AG04449 (cell line): Measurements from ENCODE around the gene TOMM5.

Source experiments
- CTCF ChIA-PET: fragments of 350-600 bp; formaldehyde crosslinking; extraction: SDS; loops from one replicate; lab custom pipeline; 2021; ENCODE audit warnings: antibody characterized with exemption; lab: Yijun Ruan, JAX
- POLR2A ChIA-PET: fragments of 400-600, 350-600 bp; formaldehyde crosslinking; extraction: SDS; loops from one replicate; lab custom pipeline; 2020; ENCODE audit warnings: antibody characterized with exemption, inconsistent platforms; lab: Yijun Ruan, JAX
- DNase-seq: peaks from one replicate; pipeline ENCODE4 v3.0.0-alpha.2; 2010; ENCODE audit warnings: low read depth, low spot score
- H3K4me3 ChIP-seq: 2 replicates; pipeline ENCODE4 v1.5.1; 2011; ENCODE audit warnings: low read depth, mild to moderate bottlenecking, control low read depth, low read length
- TF ChIP-seq, protein P1 (sequence below): IDR thresholded peaks from one replicate; pipeline ENCODE4 v1.5.1; 2011; ENCODE audit warnings: mild to moderate bottlenecking, moderate library complexity, low read length, control low read depth, inconsistent platforms; ENCODE audit not compliant: insufficient read depth; ENCODE audit errors: missing control alignments

Gene TOMM5

GRCh38 chr9:37592108-37592951 is at the start of gene TOMM5:
Gene TOMM5 (minus strand): TSS chr9:37592597. CDS start chr9:37592532, 65 bp downstream.
- ChIA-PET CTCF (interaction anchor here (0.8 to 2.7 kb wide), 7 partner anchors 10 to 61 kb away, joined by 3 to 34 read pairs (median 3); no protein-coding TSS in a partner anchor), POLR2A (interaction anchor here (0.5 to 1.7 kb wide), 10 partner anchors 9 to 807 kb away, joined by 3 to 8 read pairs (median 4); partner anchors contain the start of gene FBXO10)
- DNase-seq: peak; percentile 55
- peak within 1 kb of the TSS; percentile 99 for H3K4me3 ChIP-seq
- TF ChIP-seq, protein P1, sequence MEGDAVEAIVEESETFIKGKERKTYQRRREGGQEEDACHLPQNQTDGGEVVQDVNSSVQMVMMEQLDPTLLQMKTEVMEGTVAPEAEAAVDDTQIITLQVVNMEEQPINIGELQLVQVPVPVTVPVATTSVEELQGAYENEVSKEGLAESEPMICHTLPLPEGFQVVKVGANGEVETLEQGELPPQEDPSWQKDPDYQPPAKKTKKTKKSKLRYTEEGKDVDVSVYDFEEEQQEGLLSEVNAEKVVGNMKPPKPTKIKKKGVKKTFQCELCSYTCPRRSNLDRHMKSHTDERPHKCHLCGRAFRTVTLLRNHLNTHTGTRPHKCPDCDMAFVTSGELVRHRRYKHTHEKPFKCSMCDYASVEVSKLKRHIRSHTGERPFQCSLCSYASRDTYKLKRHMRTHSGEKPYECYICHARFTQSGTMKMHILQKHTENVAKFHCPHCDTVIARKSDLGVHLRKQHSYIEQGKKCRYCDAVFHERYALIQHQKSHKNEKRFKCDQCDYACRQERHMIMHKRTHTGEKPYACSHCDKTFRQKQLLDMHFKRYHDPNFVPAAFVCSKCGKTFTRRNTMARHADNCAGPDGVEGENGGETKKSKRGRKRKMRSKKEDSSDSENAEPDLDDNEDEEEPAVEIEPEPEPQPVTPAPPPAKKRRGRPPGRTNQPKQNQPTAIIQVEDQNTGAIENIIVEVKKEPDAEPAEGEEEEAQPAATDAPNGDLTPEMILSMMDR: no peak

- H3K4me3 ChIP-seq: no peak overlapping the region
- CTCF ChIA-PET: no interaction called here
- POLR2A ChIA-PET: no interaction called here
- no peak for DNase-seq
- TF ChIP-seq, protein P1: no peak
Observed at GRCh38 chr9:37641331-37641730, 48.9 kb upstream of the TOMM5 start.

DNA sequence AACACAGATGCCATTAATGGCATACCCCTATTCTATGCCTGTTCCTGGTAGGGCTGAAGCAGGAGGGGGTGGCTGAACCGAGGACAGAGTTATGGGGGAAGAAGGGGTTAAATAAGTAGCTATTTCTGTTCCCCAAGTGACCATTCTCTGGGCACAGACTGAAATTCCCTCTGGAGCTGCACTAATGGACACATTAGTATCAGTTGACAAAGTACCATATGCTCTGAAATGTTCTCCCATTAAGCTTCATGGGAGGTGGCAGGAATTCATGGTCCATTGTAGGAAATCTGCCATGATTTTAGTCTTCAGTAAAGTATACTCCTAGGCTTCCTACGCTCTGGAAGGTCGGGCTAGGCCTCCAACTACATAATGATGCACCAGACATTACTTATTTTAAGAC is 47.8 kb upstream of the TOMM5 start:
- no peak overlapping the region for H3K4me3 ChIP-seq
- TF ChIP-seq, protein P1: no peak
- ChIA-PET POLR2A (no interaction called here), CTCF (no interaction called here)
- no peak for DNase-seq

DNA sequence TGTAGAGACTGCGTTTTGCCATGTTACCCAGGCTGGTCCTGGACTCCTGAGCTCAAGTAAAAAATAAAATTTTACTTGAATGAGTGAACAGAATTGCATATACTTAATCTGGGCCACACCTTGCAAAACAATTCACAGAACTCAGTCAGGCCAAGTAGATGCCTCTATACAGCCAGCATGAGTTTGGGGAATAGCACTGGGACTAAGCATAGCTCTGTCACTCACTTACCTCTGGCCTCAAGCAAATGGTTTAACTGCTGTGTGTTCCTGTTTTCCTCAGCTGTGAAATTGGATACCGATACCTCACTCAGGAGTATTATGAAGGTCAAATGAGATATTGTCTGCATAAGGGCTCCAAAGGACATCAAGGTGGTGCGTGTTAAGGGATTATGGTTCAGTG is 47.4 kb upstream of the TOMM5 start:
- H3K4me3 ChIP-seq: no peak overlapping the region
- TF ChIP-seq, protein P1: no peak
- POLR2A ChIA-PET: no interaction called here
- no peak for DNase-seq
- CTCF ChIA-PET: interaction anchor here (1.3 kb wide), 1 partner anchor 11 kb away, joined by 5 read pairs; the partner anchor contains the start of gene FRMPD1

DNA sequence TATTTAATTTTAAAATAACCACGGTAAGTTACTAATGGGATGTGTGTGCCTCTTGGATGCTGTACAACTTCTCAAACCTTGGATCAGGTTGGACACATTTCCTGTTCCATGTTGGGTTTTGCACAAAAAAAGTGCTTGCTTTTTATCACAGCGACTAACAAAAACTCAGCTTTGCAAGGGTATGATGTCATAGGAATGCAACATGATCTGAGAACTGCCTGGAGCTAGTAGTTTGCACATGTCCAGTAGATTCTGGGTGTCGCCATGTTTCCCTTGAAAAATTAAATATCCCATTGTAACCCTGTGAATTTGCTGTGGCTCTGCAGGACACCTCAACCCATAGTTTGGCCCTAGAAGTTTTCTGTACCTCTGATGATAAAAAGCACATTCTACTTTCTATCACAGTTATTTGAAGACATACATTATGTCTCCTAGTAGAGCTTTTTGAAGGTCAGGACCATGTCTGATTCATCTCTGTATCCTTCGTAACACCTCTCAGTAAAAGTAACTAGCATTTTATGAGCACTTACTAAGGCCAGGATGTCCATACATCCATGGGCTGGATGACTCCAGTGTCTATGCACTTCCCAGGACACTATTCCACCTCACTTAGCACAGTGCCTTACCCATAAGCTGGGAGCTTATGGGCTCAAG is 46.8 kb upstream of the TOMM5 start:
- POLR2A ChIA-PET: no interaction called here

More for the DNA sequence above, 46.8 kb upstream of the TOMM5 start:
- no peak overlapping the region for H3K4me3 ChIP-seq
- TF ChIP-seq, protein P1: no peak
- DNase-seq: no peak
- CTCF ChIA-PET: interaction anchor here (1.3 kb wide), 1 partner anchor 12 kb away, joined by 5 read pairs; the partner anchor contains the start of gene FRMPD1
